ENCODE results near the gene EVI5. TPM values are rescaled to one million over a fixed set of nuclear protein-coding genes. Genes with fewer than 3 reads are reported as not detected.

Gene EVI5
- total RNA-seq, 1 donor from 2014 or later: 19.8 TPM

- intact Hi-C loops (cut with DNase I): no loop called here
- Histone ChIP-seq H3K27ac (peak overlapping the region in 1 of 2 donors; percentile 56), H3K4me3 (peak overlapping the region in 1 of 2 donors; percentile 33), H3K27me3 (no peaks in the 10 kb centered on the region), H3K4me1 (no peaks in the 10 kb centered on the region), H3K36me3 (no peaks in the 10 kb centered on the region), H3K9me3 (no peaks in the 10 kb centered on the region)
- no peak for TF ChIP-seq CTCF (IDR thresholded peaks at IDR 0.05)
- peak in 1 of 2 donors; percentile 69 for DNase-seq (ENCODE audit: low spot score in 2 of 2)
These were observed 29.1 kb downstream of the EVI5 start for GRCh38 chr1:92755541-92756461.

- no peak for TF ChIP-seq CTCF (IDR thresholded peaks at IDR 0.05)
- Histone ChIP-seq H3K27ac (no peak overlapping the region), H3K4me3 (no peak overlapping the region), H3K9me3 (no peaks in the 10 kb centered on the region), H3K36me3 (no peaks in the 10 kb centered on the region), H3K4me1 (no peaks in the 10 kb centered on the region), H3K27me3 (no peaks in the 10 kb centered on the region)
- no peak for DNase-seq (ENCODE audit: low spot score in 2 of 2)
- intact Hi-C loops (cut with DNase I): no loop called here
These were observed 30.2 kb downstream of the EVI5 start for GRCh38 chr1:92754719-92755050.

GRCh38 chr1:92754000-92754718, 30.7 kb downstream of the EVI5 start:
- Histone ChIP-seq H3K27me3 (no peaks in the 10 kb centered on the region), H3K27ac (no peak overlapping the region), H3K4me3 (no peak overlapping the region), H3K9me3 (no peaks in the 10 kb centered on the region), H3K4me1 (no peaks in the 10 kb centered on the region), H3K36me3 (no peaks in the 10 kb centered on the region)
- no peak for DNase-seq (ENCODE audit: low spot score in 2 of 2)
- TF ChIP-seq CTCF (IDR thresholded peaks at IDR 0.05): no peak
- intact Hi-C loops (cut with DNase I): no loop called here

GRCh38 chr1:92752719-92753118, 32.2 kb downstream of the EVI5 start:
- Histone ChIP-seq H3K9me3 (no peaks in the 10 kb centered on the region), H3K36me3 (no peaks in the 10 kb centered on the region), H3K4me3 (no peak overlapping the region), H3K27ac (no peak overlapping the region), H3K27me3 (no peaks in the 10 kb centered on the region), H3K4me1 (no peaks in the 10 kb centered on the region)
- no peak for TF ChIP-seq CTCF (IDR thresholded peaks at IDR 0.05)
- no peak for DNase-seq (ENCODE audit: low spot score in 2 of 2)
- intact Hi-C loops (cut with DNase I): no loop called here

GRCh38 chr1:92749024-92749634, 35.8 kb downstream of the EVI5 start:
- H3K4me3 ChIP-seq: no peak overlapping the region
- no peaks in the 10 kb centered on the region for H3K9me3 ChIP-seq
- no peaks in the 10 kb centered on the region for H3K4me1 ChIP-seq
- no peak overlapping the region for H3K27ac ChIP-seq
- DNase-seq (ENCODE audit: low spot score in 2 of 2): no peak
- intact Hi-C loops (cut with DNase I): no loop called here
- no peaks in the 10 kb centered on the region for H3K27me3 ChIP-seq
- peak in 2 of 3 experiments; percentile 37 to 50 for TF ChIP-seq CTCF (IDR thresholded peaks at IDR 0.05)
- no peaks in the 10 kb centered on the region for H3K36me3 ChIP-seq
